Fibroblast of lung (primary cell): Measurements from ENCODE around the gene TXNDC11. TPM values are rescaled to one million over a fixed set of nuclear protein-coding genes. Genes with fewer than 3 reads are reported as not detected.

ENCODE experiments used
- DNase-seq, 2 donors: peaks; one replicate each; pipeline versions ENCODE4 v3.0.0 to v3.0.0-alpha.2; 2010; ENCODE audit warnings: low read depth in 2 of 2
- H2AFZ ChIP-seq: 2 replicates; pipeline ENCODE4 v1.5.1; 2012; ENCODE audit warnings: low read length, control low read depth, inconsistent platforms
- H3K27ac ChIP-seq: 2 replicates; pipeline ENCODE4 v1.5.1; 2011; ENCODE audit warnings: low read length, control low read depth; ENCODE audit not compliant: insufficient read depth
- H3K27me3 ChIP-seq: 2 replicates; pipeline ENCODE4 v1.5.1; 2011; ENCODE audit warnings: mild to moderate bottlenecking, low read length; ENCODE audit not compliant: control insufficient read depth, insufficient read depth
- H3K36me3 ChIP-seq: 2 replicates; pipeline ENCODE4 v1.5.1; 2011; ENCODE audit warnings: low read length; ENCODE audit not compliant: control insufficient read depth, insufficient read depth
- H3K4me1 ChIP-seq: 2 replicates; pipeline ENCODE4 v1.5.1; 2011; ENCODE audit warnings: low read length; ENCODE audit not compliant: control insufficient read depth, insufficient read depth; ENCODE audit errors: extremely low read depth
- H3K4me2 ChIP-seq: 2 replicates; pipeline ENCODE4 v1.5.1; 2011; ENCODE audit warnings: low read length, control low read depth; ENCODE audit not compliant: insufficient read depth; ENCODE audit errors: extremely low read depth
- H3K4me3 ChIP-seq, 4 experiments: fragments of 200-600 bp in 1 of 4; sonication (generic) in 1 of 4; replicated peaks in 1 of 4; 2 replicates each; pipeline ENCODE4 v1.5.1; 2011 to 2016; ENCODE audit warnings: low read length in 4 of 4, low read depth in 3 of 4, mild to moderate bottlenecking in 3 of 4, control low read depth in 2 of 4, inconsistent platforms in 1 of 4, mixed read lengths in 1 of 4; ENCODE audit not compliant: insufficient read depth in 1 of 4; ENCODE audit errors: control extremely low read depth in 1 of 4
- H3K79me2 ChIP-seq: 2 replicates; pipeline ENCODE4 v1.5.1; 2012; ENCODE audit warnings: mild to moderate bottlenecking, low read length, inconsistent platforms; ENCODE audit not compliant: control insufficient read depth, insufficient read depth
- H3K9ac ChIP-seq: 2 replicates; pipeline ENCODE4 v1.5.1; 2011; ENCODE audit warnings: mild to moderate bottlenecking, low read length, control low read depth; ENCODE audit not compliant: insufficient read depth
- H3K9me3 ChIP-seq: 2 replicates; pipeline ENCODE4 v1.5.1; 2012; ENCODE audit warnings: low read depth, low read length; ENCODE audit not compliant: control insufficient read depth, insufficient read depth
- H4K20me1 ChIP-seq: 2 replicates; pipeline ENCODE4 v1.5.1; 2011; ENCODE audit warnings: low read length; ENCODE audit not compliant: control insufficient read depth, insufficient read depth; ENCODE audit errors: extremely low read depth
- CTCF ChIP-seq, 2 donors: IDR thresholded peaks in 1 of 2; conservative IDR thresholded peaks in 1 of 2; 1 replicate in 1 of 2; 2 replicates in 1 of 2; pipeline ENCODE4 v1.5.1; 2011 to 2012; ENCODE audit warnings: low read length in 2 of 2, control low read depth in 1 of 2, inconsistent platforms in 1 of 2, low read depth in 1 of 2, mild to moderate bottlenecking in 1 of 2
- EZH2 ChIP-seq: IDR thresholded peaks from 2 replicates; pipeline ENCODE4 v1.5.1; 2012; ENCODE audit warnings: low read length, control low read depth, mild to moderate bottlenecking; ENCODE audit errors: missing control alignments
- polyA plus RNA-seq, 2 donors: library from polyadenylated mRNA; depleted of rRNA in 1 of 2; stranded (reverse) in 1 of 2; unstranded in 1 of 2; fragments of >200 nt; gene quantifications; 2 replicates each; pipeline ENCODE4 v1.2.1, GENCODE V29; 2011 to 2012; ENCODE audit warnings: missing spikeins in 1 of 2
- total RNA-seq: library from RNA; depleted of rRNA; stranded (reverse); fragments of >200 nt; gene quantifications from 2 replicates; pipeline ENCODE4 v1.2.1, GENCODE V29; 2014

Gene TXNDC11
- total and polyA plus RNA-seq, 2 donors (not counting 1 experiment from before 2014, with no cell fraction given): 26.8 to 46.2 TPM

- H3K4me2 ChIP-seq: no peak overlapping the region
- H3K36me3 ChIP-seq: peaks cover 2% of the 10 kb centered on the region
- no peaks in the 10 kb centered on the region for H4K20me1 ChIP-seq
- H3K27ac ChIP-seq: no peak overlapping the region
- no peak for TF ChIP-seq EZH2
- H3K9ac ChIP-seq: no peak overlapping the region
- no peak for DNase-seq
- H3K4me1 ChIP-seq: no peaks in the 10 kb centered on the region
- H2AFZ ChIP-seq: no peak overlapping the region
- H3K4me3 ChIP-seq: no peak overlapping the region
- H3K79me2 ChIP-seq: no peaks in the 10 kb centered on the region
- H3K9me3 ChIP-seq: no peaks in the 10 kb centered on the region
- H3K27me3 ChIP-seq: no peaks in the 10 kb centered on the region
Observed at GRCh38 chr16:11727796-11728543, 14.7 kb downstream of the TXNDC11 start.

DNA sequence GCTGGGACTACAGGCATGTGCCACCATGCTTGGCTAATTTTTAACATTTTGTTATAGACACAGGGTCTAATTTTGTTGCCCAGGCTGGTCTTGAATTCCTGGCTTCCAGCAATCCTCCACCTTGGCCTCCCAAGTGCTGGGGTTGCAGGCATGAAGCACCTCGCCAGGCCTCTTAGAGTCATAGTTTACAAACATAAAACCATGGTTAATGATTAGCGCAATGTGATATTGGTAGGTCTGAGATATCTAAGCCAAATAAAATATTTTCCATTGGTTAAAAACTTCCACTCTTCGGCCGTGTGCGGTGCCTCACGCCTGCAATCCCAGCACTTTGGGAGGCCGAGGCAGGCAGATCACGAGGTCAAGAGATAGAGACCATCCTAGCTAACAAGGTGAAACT lies 16.6 kb downstream of the TXNDC11 start:
- TF ChIP-seq EZH2 (no peak), CTCF (conservative IDR thresholded peaks at IDR 0.05 in 1 of 2, IDR thresholded peaks at IDR 0.05 in 1 of 2; ENCODE audit: low read depth in 1 of 2, low read length in 2 of 2) (no peak)
- H3K27ac ChIP-seq: no peak overlapping the region

GRCh38 chr16:11725457-11725856 lies 17.2 kb downstream of the TXNDC11 start:
- no peak overlapping the region for H3K4me2 ChIP-seq
- H3K4me1 ChIP-seq: no peaks in the 10 kb centered on the region
- no peaks in the 10 kb centered on the region for H3K27me3 ChIP-seq
- H2AFZ ChIP-seq: no peak overlapping the region
- no peaks in the 10 kb centered on the region for H3K79me2 ChIP-seq
- TF ChIP-seq EZH2 (no peak), CTCF (conservative IDR thresholded peaks at IDR 0.05 in 1 of 2, IDR thresholded peaks at IDR 0.05 in 1 of 2; ENCODE audit: low read depth in 1 of 2, low read length in 2 of 2) (no peak)
- H3K36me3 ChIP-seq: peaks cover 4% of the 10 kb centered on the region
- DNase-seq: peak in 1 of 2 donors; percentile 44
- no peak overlapping the region for H3K4me3 ChIP-seq
- H4K20me1 ChIP-seq: no peaks in the 10 kb centered on the region
- no peaks in the 10 kb centered on the region for H3K9me3 ChIP-seq
- H3K9ac ChIP-seq: no peak overlapping the region
- H3K27ac ChIP-seq: no peak overlapping the region

More for the DNA sequence above, 16.6 kb downstream of the TXNDC11 start:
- no peaks in the 10 kb centered on the region for H3K79me2 ChIP-seq
- H4K20me1 ChIP-seq: no peaks in the 10 kb centered on the region
- no peak overlapping the region for H2AFZ ChIP-seq
- no peaks in the 10 kb centered on the region for H3K27me3 ChIP-seq
- no peaks in the 10 kb centered on the region for H3K9me3 ChIP-seq
- no peak overlapping the region for H3K4me3 ChIP-seq
- H3K9ac ChIP-seq: no peak overlapping the region
- H3K4me1 ChIP-seq: no peaks in the 10 kb centered on the region
- DNase-seq: no peak
- peaks cover 3% of the 10 kb centered on the region for H3K36me3 ChIP-seq
- no peak overlapping the region for H3K4me2 ChIP-seq
